Lung (tissue), 12 donors: Measurements from ENCODE around the gene GALNT2. TPM values are rescaled to one million over a fixed set of nuclear protein-coding genes. Genes with fewer than 3 reads are reported as not detected.
A peak's percentile ranks its signal among the peaks of the same experiment; 100 is the strongest.

ENCODE experiments used
- ATAC-seq: fragments of 200-7000 bp; cut with Tn5 transposase; one replicate; pipeline ENCODE4 v1.9.1; 2020; ENCODE audit warnings: moderate number of reproducible peaks; ENCODE audit not compliant: insufficient read depth, low FRiP score
- DNase-seq, 3 donors: peaks; one replicate each; pipeline ENCODE4 v3.0.0-alpha.2; 2013 to 2017
- H3K27ac ChIP-seq, 2 donors: one replicate each; pipeline ENCODE4 v1.5.1; 2013; ENCODE audit warnings: mild to moderate bottlenecking in 2 of 2, moderate library complexity in 2 of 2, control low read depth in 1 of 2, inconsistent platforms in 1 of 2, low read depth in 1 of 2, low read length in 1 of 2
- H3K27me3 ChIP-seq, 3 donors: one replicate each; pipeline ENCODE4 v1.5.1; 2013; ENCODE audit warnings: low read length in 2 of 3; ENCODE audit not compliant: control insufficient read depth in 3 of 3, insufficient read depth in 3 of 3
- H3K36me3 ChIP-seq, 4 donors: one replicate each; pipeline ENCODE4 v1.5.1; 2013; ENCODE audit warnings: low read length in 4 of 4, mild to moderate bottlenecking in 1 of 4, moderate library complexity in 1 of 4; ENCODE audit not compliant: control insufficient read depth in 4 of 4, insufficient read depth in 4 of 4
- H3K4me1 ChIP-seq, 5 donors: one replicate each; pipeline ENCODE4 v1.5.1; 2013; ENCODE audit warnings: low read length in 5 of 5, mild to moderate bottlenecking in 2 of 5, moderate library complexity in 1 of 5; ENCODE audit not compliant: control insufficient read depth in 5 of 5, insufficient read depth in 5 of 5
- H3K4me3 ChIP-seq: one replicate; pipeline ENCODE4 v1.5.1; 2013; ENCODE audit warnings: mild to moderate bottlenecking, control low read depth, moderate library complexity
- H3K9ac ChIP-seq, 2 donors: one replicate each; pipeline ENCODE4 v1.5.1; 2013; ENCODE audit warnings: low read length in 2 of 2, control low read depth in 1 of 2; ENCODE audit not compliant: insufficient read depth in 1 of 2
- H3K9me3 ChIP-seq, 4 donors: one replicate each; pipeline ENCODE4 v1.5.1; 2013; ENCODE audit warnings: low read length in 3 of 4, mild to moderate bottlenecking in 1 of 4, moderate library complexity in 1 of 4; ENCODE audit not compliant: control insufficient read depth in 4 of 4, insufficient read depth in 3 of 4
- WGBS, 2 donors: extraction: QIAGEN DNeasy Blood & Tissue Kit; methylation state at CpG; one replicate each; pipeline ENCODE4 v1.1.7; 2013; 5-methylcytosine and 5-hydroxymethylcytosine counted together
- polyA plus RNA-seq, 2 donors: library from polyadenylated mRNA; stranded (reverse); fragments of 200-250 nt; gene quantifications; one replicate each; pipeline ENCODE4 v1.2.1, GENCODE V29; 2013
- total RNA-seq, 2 donors: library from RNA; depleted of rRNA in 1 of 2; stranded (reverse); fragments of >200 nt in 1 of 2; gene quantifications; one replicate each; pipeline ENCODE4 v1.2.1, GENCODE V29; 2014 to 2021
- TF ChIP-seq, protein P1 (sequence below): IDR thresholded peaks from 2 replicates; pipeline ENCODE4 v1.5.1; 2012; ENCODE audit warnings: mild to moderate bottlenecking; ENCODE audit errors: control extremely low read depth, extremely low read depth
- donor health status: control.
- donor health status: control.
- donor health status: Bipolar disorder and iron deficiency.
- donor health status: healthy.
- donor health status: DM: yes; HTN: yes; CAD: no.

Gene GALNT2
- total and polyA plus RNA-seq, 4 donors: 23.1 to 101 (median 58.9) TPM

- Histone ChIP-seq H3K36me3 (no peaks in the 10 kb centered on the region), H3K27me3 (no peaks in the 10 kb centered on the region), H3K4me1 (peaks cover 0 to 12% (median 0%) of the 10 kb centered on the region in 5 donors), H3K4me3 (no peak overlapping the region), H3K9me3 (peaks cover 0 to 2% (median 0%) of the 10 kb centered on the region in 4 donors), H3K27ac (no peak overlapping the region), H3K9ac (no peak overlapping the region)
- TF ChIP-seq, protein P1, sequence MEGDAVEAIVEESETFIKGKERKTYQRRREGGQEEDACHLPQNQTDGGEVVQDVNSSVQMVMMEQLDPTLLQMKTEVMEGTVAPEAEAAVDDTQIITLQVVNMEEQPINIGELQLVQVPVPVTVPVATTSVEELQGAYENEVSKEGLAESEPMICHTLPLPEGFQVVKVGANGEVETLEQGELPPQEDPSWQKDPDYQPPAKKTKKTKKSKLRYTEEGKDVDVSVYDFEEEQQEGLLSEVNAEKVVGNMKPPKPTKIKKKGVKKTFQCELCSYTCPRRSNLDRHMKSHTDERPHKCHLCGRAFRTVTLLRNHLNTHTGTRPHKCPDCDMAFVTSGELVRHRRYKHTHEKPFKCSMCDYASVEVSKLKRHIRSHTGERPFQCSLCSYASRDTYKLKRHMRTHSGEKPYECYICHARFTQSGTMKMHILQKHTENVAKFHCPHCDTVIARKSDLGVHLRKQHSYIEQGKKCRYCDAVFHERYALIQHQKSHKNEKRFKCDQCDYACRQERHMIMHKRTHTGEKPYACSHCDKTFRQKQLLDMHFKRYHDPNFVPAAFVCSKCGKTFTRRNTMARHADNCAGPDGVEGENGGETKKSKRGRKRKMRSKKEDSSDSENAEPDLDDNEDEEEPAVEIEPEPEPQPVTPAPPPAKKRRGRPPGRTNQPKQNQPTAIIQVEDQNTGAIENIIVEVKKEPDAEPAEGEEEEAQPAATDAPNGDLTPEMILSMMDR: no peak
- WGBS, 2 donors: 91% methylated on average over 23 of the region's 23 CpGs
- no peak for DNase-seq
- ATAC-seq: no peak
Observed at GRCh38 chr1:230322967-230323547, 256.0 kb downstream of the GALNT2 start.

DNA sequence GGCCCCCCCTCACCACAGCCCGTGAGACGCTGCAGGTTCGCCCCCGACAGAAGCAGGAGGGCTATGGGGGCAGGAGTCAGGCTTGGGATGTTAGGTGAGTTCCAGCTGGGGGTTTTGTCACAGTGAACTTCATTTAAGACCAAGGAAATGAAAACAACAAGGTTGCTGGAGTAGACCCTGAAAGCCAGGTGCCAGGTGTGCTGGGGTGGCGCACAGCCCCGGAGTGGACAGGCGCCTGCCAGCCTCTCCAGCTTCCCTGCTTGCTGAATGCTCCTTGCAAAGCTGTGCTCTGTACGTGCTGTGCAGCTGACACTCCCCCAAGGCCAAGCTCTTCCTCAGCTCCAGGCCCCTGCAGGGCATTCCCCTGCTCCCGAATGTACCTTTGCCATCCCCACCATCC is 256.6 kb downstream of the GALNT2 start:
- DNase-seq: no peak
- TF ChIP-seq, protein P1: no peak
- Histone ChIP-seq H3K27ac (no peak overlapping the region), H3K36me3 (peaks cover 0 to 2% (median 0%) of the 10 kb centered on the region in 4 donors), H3K4me3 (no peak overlapping the region), H3K9me3 (peaks cover 0 to 2% (median 0%) of the 10 kb centered on the region in 4 donors), H3K9ac (no peak overlapping the region), H3K4me1 (peaks cover 0 to 9% (median 0%) of the 10 kb centered on the region in 5 donors), H3K27me3 (no peaks in the 10 kb centered on the region)
- 87 to 89% methylated on average over 9 of the region's 9 CpGs for WGBS, 2 donors
- ATAC-seq: no peak

GRCh38 chr1:230326971-230327891 is 260.2 kb downstream of the GALNT2 start:
- 79 to 81% methylated on average over 31 of the region's 31 CpGs for WGBS, 2 donors
- H3K9ac ChIP-seq: no peak overlapping the region
- TF ChIP-seq, protein P1: no peak
- ATAC-seq (no peak), DNase-seq (peak in 2 of 3 donors; percentile 54 to 69)
- peaks cover 0 to 2% (median 0%) of the 10 kb centered on the region in 4 donors for H3K36me3 ChIP-seq
- no peak overlapping the region for H3K27ac ChIP-seq
- H3K4me1 ChIP-seq: peaks cover 0 to 9% (median 0%) of the 10 kb centered on the region in 5 donors
- no peak overlapping the region for H3K4me3 ChIP-seq
- H3K27me3 ChIP-seq: no peaks in the 10 kb centered on the region
- no peaks in the 10 kb centered on the region for H3K9me3 ChIP-seq
